ENCODE measurements around the gene KHNYN.

GRCh38 chr14:24403294-24403998 lies 26.3 kb upstream of the KHNYN start:
- no peak for TF ChIP-seq CTCF (IDR thresholded peaks at IDR 0.05)
- TF ChIP-seq POLR2A (IDR thresholded peaks at IDR 0.05) = no peak
